Measurements from ENCODE around the gene ZNF44. TPM values are rescaled to one million over a fixed set of nuclear protein-coding genes. Genes with fewer than 3 reads are reported as not detected.

The ZNF44 gene
- total RNA-seq, 2 experiments from 2014 or later: 30.4 to 31.4 TPM

DNA sequence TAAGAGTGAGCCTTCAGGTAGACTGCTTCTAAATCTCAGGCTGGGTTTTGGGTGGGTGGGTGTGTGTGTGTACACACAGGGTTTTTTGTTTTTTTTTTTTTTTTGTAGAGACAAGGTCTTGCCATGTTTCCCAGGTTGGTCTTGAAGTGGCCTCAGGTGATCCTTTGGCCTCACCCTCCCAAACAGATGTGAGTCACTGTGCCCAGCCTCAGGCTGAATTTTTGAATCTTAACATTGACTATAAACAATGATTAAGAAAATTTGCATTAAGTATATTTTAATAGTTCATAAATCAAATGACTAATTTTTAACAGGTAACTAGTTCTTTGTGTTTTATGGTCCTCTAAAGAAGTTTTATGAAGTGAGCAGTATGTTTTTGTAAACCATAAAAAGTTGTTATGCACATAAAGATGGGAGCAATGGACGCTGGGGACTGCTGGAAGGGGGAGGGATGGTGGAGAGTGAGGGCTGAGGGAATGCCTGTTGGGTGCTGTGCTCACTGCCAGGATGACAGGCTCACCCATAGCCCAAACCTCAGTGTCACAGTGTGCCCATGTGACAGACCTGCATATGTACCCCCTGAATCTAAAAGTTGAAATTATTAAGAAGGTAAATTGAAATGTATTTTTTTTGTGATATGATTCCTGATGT, 71.6 kb downstream of the ZNF44 start:
- TF ChIP-seq, protein P1, sequence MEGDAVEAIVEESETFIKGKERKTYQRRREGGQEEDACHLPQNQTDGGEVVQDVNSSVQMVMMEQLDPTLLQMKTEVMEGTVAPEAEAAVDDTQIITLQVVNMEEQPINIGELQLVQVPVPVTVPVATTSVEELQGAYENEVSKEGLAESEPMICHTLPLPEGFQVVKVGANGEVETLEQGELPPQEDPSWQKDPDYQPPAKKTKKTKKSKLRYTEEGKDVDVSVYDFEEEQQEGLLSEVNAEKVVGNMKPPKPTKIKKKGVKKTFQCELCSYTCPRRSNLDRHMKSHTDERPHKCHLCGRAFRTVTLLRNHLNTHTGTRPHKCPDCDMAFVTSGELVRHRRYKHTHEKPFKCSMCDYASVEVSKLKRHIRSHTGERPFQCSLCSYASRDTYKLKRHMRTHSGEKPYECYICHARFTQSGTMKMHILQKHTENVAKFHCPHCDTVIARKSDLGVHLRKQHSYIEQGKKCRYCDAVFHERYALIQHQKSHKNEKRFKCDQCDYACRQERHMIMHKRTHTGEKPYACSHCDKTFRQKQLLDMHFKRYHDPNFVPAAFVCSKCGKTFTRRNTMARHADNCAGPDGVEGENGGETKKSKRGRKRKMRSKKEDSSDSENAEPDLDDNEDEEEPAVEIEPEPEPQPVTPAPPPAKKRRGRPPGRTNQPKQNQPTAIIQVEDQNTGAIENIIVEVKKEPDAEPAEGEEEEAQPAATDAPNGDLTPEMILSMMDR (IDR thresholded peaks at IDR 0.05): no peak
- Histone ChIP-seq H3K4me3 (ENCODE audit: low read length) (no peak overlapping the region), H3K27me3 (ENCODE audit: control insufficient read depth in 1 of 2, insufficient read depth in 2 of 2, low read length in 2 of 2) (no peaks in the 10 kb centered on the region), H3K27ac (ENCODE audit: low read depth in 1 of 2, low read length in 2 of 2) (no peak overlapping the region), H3K4me1 (ENCODE audit: insufficient read depth, low read length) (no peaks in the 10 kb centered on the region), H3K36me3 (ENCODE audit: insufficient read depth, low read length) (no peaks in the 10 kb centered on the region), H3K9me3 (ENCODE audit: control insufficient read depth in 1 of 2, insufficient read depth in 1 of 2, low read length in 2 of 2) (peaks cover 10 to 17% of the 10 kb centered on the region in 2 experiments)
- Mint-ChIP-seq H3K4me1 (ENCODE audit: low read depth) (peaks cover 9% of the 10 kb centered on the region), H3K4me3 (no peak overlapping the region), H3K36me3 (ENCODE audit: low read depth) (peaks cover 57% of the 10 kb centered on the region), H3K27me3 (no peaks in the 10 kb centered on the region), H3K9me3 (peaks cover 7% of the 10 kb centered on the region), H3K27ac (no peak overlapping the region)
- DNase-seq (no peak), ATAC-seq (ENCODE audit: poor library complexity) (no peak)
- intact Hi-C loops (cut with DNase I, micrococcal nuclease): no loop called here
- ChIA-PET CTCF (no interaction called here), POLR2A (interaction anchor here (0.7 kb wide), 1 partner anchor 176 kb away, joined by 5 read pairs; no protein-coding TSS in a partner anchor)

Other genes with a start within 250 kb of the ZNF44 start
- gene ZNF878, start 241.9 kb downstream of the ZNF44 start, total RNA-seq: not detected
- 10 to 100 TPM; 22.2 to 23.7 TPM for gene ZNF844, start 230.2 kb downstream of the ZNF44 start, total RNA-seq
- gene ZNF20, start 154.5 kb downstream of the ZNF44 start, total RNA-seq: 1 to 10 TPM; 1.0 to 1.2 TPM
- under 1 TPM; 0.56 to 0.85 TPM for gene ZNF625, start 138.1 kb downstream of the ZNF44 start, total RNA-seq
- gene ZNF136, start 131.8 kb downstream of the ZNF44 start, total RNA-seq: 10 to 100 TPM; 40.5 to 45.6 TPM
- 1 to 10 TPM; 4.5 to 5.1 TPM for gene ZNF563, start 38.8 kb upstream of the ZNF44 start, total RNA-seq
- gene ZNF442, start 70.8 kb upstream of the ZNF44 start, total RNA-seq: under 1 TPM; 0.52 to 0.67 TPM
- 1 to 10 TPM; 1.1 to 1.6 TPM for gene ZNF799, start 106.4 kb upstream of the ZNF44 start, total RNA-seq
- gene ZNF443, start 146.1 kb upstream of the ZNF44 start, total RNA-seq: 1 to 10 TPM; 1.8 to 2.0 TPM
- gene ZNF709, start 189.9 kb upstream of the ZNF44 start, total RNA-seq: 1 to 10 TPM; 3.5 to 3.7 TPM

Measured in CD4-positive, alpha-beta T cell (primary cell).